Vagina (tissue), 2 donors: ENCODE data around the gene LRRC1.

Source experiments
- POLR2A ChIP-seq, 2 donors: fragments of 450-650 bp; IDR thresholded peaks; one replicate each; pipeline ENCODE4 v1.6.1; 2017; ENCODE audit warnings: antibody characterized with exemption in 2 of 2, mild to moderate bottlenecking in 2 of 2, moderate library complexity in 2 of 2
- TF ChIP-seq, protein P1 (sequence below), 3 experiments: fragments of 450-650 bp in 2 of 3; fragments of 200-600 bp in 1 of 3; sonication (generic) in 1 of 3; IDR thresholded peaks; one replicate each; pipeline ENCODE4 v1.5.1; 2017 to 2019; ENCODE audit warnings: antibody characterized with exemption in 3 of 3, mild to moderate bottlenecking in 2 of 3, moderate library complexity in 2 of 3

DNA sequence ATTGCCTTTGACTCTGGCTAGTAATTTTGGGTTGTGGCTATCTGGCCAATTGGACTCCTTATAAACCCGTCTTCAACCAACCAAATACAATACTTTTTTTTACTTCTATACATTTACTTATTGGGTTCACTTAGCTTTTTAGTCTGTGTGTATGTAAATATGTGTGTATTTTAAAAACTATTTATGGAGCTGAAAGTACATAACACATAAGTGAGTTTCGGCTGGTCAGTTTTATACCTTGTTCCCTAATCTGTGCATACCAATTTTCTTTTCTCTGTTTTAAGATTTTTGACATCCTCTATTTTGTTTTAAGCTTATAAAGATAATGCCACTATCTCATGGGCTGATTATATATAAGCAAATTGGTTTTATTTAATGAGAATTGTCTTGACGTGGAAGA lies 129.5 kb downstream of the LRRC1 start:
- no peak for TF ChIP-seq POLR2A (IDR thresholded peaks at IDR 0.05)
- TF ChIP-seq, protein P1, sequence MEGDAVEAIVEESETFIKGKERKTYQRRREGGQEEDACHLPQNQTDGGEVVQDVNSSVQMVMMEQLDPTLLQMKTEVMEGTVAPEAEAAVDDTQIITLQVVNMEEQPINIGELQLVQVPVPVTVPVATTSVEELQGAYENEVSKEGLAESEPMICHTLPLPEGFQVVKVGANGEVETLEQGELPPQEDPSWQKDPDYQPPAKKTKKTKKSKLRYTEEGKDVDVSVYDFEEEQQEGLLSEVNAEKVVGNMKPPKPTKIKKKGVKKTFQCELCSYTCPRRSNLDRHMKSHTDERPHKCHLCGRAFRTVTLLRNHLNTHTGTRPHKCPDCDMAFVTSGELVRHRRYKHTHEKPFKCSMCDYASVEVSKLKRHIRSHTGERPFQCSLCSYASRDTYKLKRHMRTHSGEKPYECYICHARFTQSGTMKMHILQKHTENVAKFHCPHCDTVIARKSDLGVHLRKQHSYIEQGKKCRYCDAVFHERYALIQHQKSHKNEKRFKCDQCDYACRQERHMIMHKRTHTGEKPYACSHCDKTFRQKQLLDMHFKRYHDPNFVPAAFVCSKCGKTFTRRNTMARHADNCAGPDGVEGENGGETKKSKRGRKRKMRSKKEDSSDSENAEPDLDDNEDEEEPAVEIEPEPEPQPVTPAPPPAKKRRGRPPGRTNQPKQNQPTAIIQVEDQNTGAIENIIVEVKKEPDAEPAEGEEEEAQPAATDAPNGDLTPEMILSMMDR (IDR thresholded peaks at IDR 0.05): no peak
